PC-9 (cell line): ENCODE results near the gene GHR.

Source experiments
- CTCF ChIP-seq: fragments of 200-600 bp; sonication (generic); conservative IDR thresholded peaks from 2 replicates; pipeline ENCODE4 v1.6.1; 2017; ENCODE audit warnings: mixed run types, antibody characterized with exemption, mild to moderate bottlenecking, moderate library complexity
- EZH2 ChIP-seq: fragments of 200-600 bp; sonication (generic); IDR thresholded peaks from 2 replicates; pipeline ENCODE4 v1.8.0; 2017; ENCODE audit warnings: antibody characterized with exemption, low read depth

- no peak for TF ChIP-seq CTCF
- TF ChIP-seq EZH2 = no peak
Observed at GRCh38 chr5:42461033-42461432, 37.8 kb downstream of the GHR start.
